Ecto neural progenitor cell (in vitro differentiated cells): ENCODE measurements around the gene NPM1.
"Not testable (repeated sequence)": the region's sequence is repeated elsewhere in the genome, so short reads cannot be mapped to it uniquely, and the experiment has no call there.

Experiments used
- DNase-seq: peaks from one replicate; pipeline ENCODE4 v3.0.0-alpha.2; 2018; ENCODE audit warnings: low spot score

The NPM1 gene

GRCh38 chr5:171413153-171413910 lies 25.7 kb downstream of the NPM1 start:
- DNase-seq: no peak

DNA sequence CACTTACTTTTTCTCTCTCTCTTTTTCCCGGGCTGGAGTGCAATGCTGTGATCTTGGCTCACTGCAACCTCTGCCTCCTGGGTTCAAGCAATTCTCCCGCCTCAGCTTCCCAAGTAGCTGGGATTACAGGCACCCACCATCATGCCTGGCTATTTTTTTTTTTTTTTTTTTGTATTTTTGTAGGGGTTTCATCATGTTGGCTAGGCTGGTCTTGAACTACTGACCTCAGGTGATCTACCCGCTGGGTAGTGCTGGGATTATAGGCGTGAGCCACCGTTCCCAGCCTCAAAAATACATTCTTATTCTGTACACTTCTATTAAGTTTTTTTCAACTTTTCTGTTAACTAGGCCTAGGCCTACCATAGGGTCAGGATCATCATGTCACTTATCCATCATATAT lies 26.3 kb downstream of the NPM1 start:
- DNase-seq: not testable (repeated sequence)

DNA sequence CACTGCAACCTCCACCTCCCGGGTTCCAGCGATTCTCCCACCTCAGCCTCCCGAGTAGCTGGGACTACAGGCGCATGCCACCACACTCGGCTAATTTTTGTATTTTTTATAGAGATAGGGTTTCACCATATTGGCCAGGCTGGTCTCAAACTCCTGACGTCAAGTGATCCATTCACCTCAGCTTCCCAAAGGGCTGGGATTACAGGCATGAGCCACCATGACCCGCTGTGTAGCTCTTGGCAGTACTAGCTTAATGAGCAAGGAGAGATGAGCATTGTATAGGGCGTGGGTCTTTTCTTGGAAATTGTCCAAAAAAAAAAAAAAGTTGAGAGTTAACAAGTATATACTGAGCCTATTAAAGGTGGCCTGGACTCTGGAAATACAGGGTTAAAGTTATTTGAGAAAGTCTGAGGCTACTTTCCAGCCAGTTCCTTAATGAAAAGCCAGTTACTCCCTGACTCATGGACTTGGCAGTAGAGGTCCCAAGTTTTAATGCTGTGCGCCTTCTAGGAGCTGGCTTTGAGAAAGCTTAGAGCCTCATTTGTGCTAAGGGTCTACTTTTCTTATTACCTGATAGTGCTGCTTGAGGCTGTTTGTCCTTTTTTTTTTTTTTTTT lies 27.6 kb downstream of the NPM1 start:
- DNase-seq: no peak

DNA sequence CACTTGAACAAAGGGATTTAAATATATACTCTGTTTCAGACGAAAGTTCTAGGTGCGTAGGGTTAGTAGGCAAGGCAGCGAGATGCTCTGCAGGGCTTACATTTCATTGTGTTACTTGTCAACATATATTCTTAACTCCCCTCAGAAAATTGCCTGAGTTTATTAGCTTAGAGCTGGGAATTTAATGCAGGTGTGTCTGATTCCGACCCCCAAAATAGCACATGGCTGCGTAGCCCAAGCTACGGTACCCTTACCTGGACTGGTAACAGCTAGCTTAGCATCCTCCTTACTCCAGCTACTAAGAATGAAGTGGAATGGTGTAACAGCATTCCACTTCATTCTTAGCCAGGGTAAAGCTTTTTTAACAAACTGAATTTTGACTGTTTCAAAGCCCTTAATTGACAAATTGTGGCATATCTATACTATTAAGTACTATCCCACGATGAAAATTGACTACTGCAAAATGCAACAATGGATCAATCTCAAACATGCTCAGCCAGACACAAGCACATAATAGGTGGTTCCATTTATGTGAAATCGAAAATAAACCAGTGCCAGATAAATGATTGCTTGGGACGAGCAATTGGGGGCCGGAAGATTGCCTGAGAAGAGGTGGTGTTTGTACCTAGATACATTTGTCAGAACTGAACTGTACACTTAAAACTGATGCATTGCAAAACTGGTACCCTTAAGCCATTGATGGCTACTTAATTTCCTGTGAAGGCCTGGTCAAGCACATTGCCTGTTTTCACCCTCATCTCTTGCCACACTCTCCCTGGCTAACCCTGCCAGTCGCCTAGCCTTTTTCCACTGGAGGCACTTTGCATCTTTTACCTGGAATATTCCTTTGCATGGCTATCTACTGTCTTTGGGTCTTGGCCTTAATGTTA lies 28.8 kb downstream of the NPM1 start:
- no peak for DNase-seq

DNA sequence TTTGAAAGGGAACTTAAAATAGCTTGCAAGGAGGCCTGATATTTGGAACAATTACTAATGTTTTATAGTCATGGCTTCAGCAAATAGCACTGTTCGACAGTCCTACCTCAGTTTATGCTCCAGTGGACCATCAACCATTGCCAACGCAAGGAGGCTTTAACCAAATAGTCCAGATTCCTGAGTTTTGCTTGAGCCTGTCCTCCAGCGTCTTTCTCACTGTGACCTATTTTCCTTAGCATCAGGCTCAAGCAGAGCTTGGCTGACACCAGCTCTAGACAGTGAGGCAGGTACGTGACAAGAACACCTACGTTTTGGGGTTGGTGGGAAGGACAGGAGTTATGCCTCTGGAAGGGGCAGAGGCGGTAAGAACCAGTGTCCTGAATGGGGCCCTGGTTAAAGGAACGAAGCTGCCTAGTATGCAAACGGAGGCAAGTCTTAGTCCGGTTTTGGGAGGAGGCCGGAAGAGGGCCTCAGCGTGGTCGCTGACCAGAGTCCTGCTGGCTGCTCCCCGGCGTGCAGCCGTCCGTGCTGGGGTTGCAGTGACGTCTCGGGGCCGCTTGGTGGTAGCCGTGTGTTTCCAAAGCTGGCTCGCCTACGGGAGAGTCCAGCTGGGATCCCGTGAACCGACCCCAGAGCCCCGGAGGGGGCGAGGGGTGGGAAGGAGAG lies 30.8 kb downstream of the NPM1 start:
- peak; percentile 95 for DNase-seq

DNA sequence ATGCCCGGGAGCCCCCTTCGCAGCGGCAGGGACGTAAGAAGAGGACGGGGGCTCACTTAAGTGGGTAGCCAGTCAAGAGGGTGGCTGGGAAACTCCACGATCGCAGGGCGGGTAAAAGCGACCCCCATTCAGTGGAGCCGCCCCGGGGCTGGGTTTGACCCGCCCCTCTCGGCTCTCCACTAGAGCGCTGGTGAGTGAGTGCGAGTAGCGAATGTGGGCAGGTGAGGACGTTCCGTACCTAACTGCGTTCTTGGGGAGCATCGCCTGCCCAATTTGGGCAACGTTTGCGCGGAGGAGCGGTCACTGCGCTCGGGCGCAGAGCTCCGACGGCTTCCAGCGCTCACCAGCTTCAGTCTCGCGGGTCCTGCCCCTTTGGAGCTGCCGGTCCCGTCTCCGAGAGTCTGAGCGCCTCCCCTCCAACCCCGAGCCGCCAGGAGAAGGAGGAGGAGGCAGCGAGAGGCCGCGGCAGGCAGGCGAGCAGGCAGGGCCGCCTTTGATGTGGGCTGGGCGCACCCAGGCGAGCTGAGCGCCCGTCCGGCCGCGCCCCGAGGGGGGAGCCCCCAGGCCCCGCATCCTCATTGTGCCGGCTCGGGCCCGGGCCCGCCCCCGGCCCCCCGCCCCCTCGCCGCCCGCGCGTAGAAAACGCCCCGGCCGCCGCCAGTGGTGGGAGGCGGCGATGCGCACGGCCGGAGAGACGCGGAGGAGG lies 31.5 kb downstream of the NPM1 start, which contains the start of gene FGF18:
TSS of gene FGF18 (plus strand) at position 666 of the 706 bp plus-strand sequence. CDS start 553 bp downstream, outside the sequence.
- DNase-seq: peak; percentile 87

DNA sequence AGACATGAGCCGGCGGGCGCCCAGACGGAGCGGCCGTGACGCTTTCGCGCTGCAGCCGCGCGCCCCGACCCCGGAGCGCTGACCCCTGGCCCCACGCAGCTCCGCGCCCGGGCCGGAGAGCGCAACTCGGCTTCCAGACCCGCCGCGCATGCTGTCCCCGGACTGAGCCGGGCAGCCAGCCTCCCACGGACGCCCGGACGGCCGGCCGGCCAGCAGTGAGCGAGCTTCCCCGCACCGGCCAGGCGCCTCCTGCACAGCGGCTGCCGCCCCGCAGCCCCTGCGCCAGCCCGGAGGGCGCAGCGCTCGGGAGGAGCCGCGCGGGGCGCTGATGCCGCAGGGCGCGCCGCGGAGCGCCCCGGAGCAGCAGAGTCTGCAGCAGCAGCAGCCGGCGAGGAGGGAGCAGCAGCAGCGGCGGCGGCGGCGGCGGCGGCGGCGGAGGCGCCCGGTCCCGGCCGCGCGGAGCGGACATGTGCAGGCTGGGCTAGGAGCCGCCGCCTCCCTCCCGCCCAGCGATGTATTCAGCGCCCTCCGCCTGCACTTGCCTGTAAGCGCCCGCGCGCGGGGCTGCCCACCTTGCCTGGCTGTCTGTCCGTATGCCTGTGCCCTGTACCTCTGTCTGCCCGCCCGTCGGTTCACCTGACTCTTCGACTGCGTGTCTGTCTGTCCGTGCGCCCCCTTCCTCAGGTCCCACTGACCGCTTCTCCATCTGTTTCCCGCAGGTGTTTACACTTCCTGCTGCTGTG lies 32.2 kb downstream of the NPM1 start:
- DNase-seq: peak; percentile 76

DNA sequence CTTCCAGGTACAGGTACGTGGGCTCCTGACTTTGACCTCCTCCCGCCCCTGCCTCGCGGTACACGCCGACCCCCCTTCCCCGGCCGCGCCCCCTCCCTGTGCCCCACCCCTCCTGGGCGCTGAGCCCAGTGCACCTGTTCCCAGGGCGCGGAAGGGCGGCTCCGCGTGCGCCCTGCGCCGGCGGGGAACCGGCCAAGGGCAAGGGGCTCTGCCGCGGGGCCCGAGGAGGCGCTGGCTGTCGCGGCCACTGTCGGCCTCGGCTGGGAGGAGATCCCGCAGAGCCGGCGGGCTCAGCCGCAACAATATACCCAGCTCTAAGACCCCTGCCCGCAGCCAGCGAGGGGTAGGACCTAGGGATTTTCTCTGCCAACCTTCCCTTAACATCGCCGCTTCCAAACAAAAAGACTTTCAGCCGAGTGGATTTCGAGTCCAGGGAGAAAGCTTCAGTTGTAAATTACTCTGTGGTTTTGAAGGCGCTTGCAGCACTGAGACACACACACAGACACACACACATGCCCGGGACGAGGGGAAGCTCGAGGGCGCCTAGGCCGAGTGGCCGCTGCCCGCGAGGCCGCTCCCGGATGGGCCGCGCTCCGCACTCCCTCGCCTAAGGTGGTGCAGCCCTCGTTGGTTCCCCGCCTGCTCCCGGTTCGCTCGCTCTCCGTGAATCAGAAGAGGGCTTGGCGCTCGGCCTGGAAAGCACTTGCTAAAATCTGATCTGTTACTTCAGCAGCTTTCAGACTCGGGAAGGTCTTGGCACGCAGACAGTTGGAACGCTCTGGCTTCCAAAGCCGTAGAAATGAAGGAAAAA lies 33.0 kb downstream of the NPM1 start:
- DNase-seq: no peak

- no peak for DNase-seq
Observed at GRCh38 chr5:171421331-171422262, 33.9 kb downstream of the NPM1 start.

DNA sequence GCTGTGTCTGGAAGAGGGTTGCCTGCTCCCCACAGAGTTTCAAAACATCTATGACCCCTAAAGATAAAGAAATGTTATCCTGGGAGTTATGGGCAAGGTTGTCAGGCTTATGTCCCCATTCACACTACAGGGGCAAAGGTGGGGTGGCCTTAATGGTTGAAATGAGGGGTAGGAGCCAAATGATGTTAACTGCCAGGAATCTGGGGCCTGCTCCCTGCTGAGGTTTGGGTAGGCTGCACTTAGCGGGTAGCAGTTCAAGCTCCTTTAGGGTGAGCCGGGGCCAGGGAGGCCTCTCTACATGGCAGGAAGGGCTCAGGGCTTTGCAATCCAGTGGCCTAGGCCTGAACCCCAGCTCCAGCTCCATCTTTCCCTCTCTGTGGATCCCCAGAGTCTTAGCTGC lies 34.8 kb downstream of the NPM1 start:
- DNase-seq: no peak

DNA sequence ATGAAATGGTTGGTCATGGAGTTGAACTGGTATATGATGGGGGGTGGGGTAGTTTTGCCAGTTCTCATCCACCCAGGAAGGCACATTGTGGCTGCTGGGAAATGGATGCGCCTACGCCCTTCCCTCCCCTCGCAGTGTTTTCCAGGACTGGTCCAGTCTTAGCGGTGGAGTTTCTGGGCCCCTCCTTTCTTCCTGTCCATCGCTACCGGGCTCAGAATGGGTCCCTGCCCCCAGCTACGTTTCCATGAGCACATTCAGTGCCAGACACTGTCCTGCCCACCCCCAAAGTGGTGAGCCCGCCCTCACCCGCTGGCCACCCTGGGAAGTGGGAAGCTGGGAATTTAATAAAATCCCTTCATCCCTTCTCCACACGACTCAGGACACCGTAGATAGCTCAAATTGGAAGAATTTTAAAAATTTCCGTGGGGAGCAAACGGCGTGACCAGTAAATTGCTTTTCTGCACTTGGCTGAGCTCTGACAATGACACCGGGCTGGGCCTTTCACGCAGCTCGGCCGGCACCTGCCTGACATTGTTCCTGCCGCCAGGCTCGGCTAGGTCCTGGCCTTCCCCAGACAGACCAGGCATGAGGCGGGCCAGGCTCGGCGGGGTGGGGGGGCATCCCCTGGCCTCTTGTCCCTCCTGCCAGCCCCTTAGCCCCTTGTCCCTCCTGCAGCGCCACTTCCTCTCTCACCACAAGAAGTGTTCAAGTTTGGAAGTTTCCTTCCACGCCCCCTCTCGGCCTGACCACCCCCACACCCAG lies 35.4 kb downstream of the NPM1 start:
- DNase-seq: no peak

GRCh38 chr5:171424726-171425125 lies 37.1 kb downstream of the NPM1 start:
- no peak for DNase-seq

GRCh38 chr5:171425596-171426244 lies 38.1 kb downstream of the NPM1 start:
- DNase-seq: no peak

GRCh38 chr5:171426266-171426665 lies 38.6 kb downstream of the NPM1 start:
- DNase-seq: no peak

DNA sequence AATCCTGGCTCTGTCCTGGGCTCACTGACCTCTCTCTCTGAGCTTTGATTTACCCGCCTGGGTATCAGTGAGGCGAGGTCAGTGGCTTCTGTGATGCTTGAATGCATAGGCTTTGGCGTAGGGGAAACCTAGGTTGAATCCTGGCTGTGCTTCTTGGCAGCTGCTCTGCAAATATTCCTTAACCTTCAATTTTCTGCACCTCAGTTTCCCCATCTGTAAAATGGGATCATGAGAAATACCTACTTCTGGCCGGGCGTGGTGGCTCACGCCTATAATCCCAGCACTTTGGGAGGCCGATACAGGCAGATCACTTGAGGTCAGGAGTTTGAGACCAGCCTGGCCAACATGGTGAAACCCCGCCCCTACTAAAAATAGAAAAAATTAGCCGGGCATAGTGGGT lies 39.0 kb downstream of the NPM1 start:
- no peak for DNase-seq

GRCh38 chr5:171427318-171428167 lies 39.9 kb downstream of the NPM1 start:
- no peak for DNase-seq
